ENCODE data around the gene ABCC6. TPM values are rescaled to one million over a fixed set of nuclear protein-coding genes. Genes with fewer than 3 reads are reported as not detected.

Gene ABCC6
- total and polyA plus RNA-seq, 2 of the 4 experiments (the other 2 are of a cell fraction): 0.36 to 1.3 TPM

GRCh38 chr16:16176328-16176727 is 47.0 kb downstream of the ABCC6 start:
- no peak for DNase-seq
- H3K9ac ChIP-seq (ENCODE audit: low read depth, low read length): no peak overlapping the region
- in situ Hi-C loops (cut with MboI; ENCODE audit: low sequenced_read_pairs): no loop called here
- H3K23ac ChIP-seq (ENCODE audit: low read depth, low read length): no peak overlapping the region
- H3K56ac ChIP-seq (ENCODE audit: extremely low read depth, insufficient read depth, low read length): no peak overlapping the region
- H3K4me1 ChIP-seq (ENCODE audit: control insufficient read depth, insufficient read depth, low read length): no peaks in the 10 kb centered on the region
- H3K9me3 ChIP-seq (ENCODE audit: control insufficient read depth, insufficient read depth, low read length): peaks cover 15% of the 10 kb centered on the region
- peaks cover 12% of the 10 kb centered on the region; the same call in 1 of the 2 replicates for H3K36me3 ChIP-seq (ENCODE audit: control insufficient read depth, insufficient read depth, low read length)
- H2AK9ac ChIP-seq (replicated peaks; ENCODE audit: low read depth, low read length, poor library complexity): no peak overlapping the region
- H3K27ac ChIP-seq (ENCODE audit: insufficient read depth, low read length): no peak overlapping the region
- H3K18ac ChIP-seq (ENCODE audit: low read depth, low read length): no peak overlapping the region
- no peaks in the 10 kb centered on the region for H3K9me1 ChIP-seq (ENCODE audit: insufficient read depth, low read length)
- H3K79me1 ChIP-seq (ENCODE audit: low read depth in 1 of 2, low read length in 2 of 2): no peaks in the 10 kb centered on the region
- no peak overlapping the region for H3K4ac ChIP-seq (ENCODE audit: low read depth, low read length)
- H4K91ac ChIP-seq (ENCODE audit: insufficient read depth, low read depth, low read length): no peak overlapping the region
- intact Hi-C loops (cut with micrococcal nuclease): no loop called here
- no peak overlapping the region for H2BK15ac ChIP-seq (ENCODE audit: low read depth, low read length)
- no peak for TF ChIP-seq MAZ (IDR thresholded peaks at IDR 0.05; ENCODE audit: borderline replicate concordance, low read depth, low read length)
- TF ChIP-seq ELK1 (IDR thresholded peaks at IDR 0.05; ENCODE audit: borderline replicate concordance, low read depth, low read length): no peak
- TF ChIP-seq RFX5 (IDR thresholded peaks at IDR 0.05; ENCODE audit: low read depth, low read length): no peak
- TF ChIP-seq CTCF (conservative IDR thresholded peaks at IDR 0.05; ENCODE audit: low read depth, low read length): no peak
- TF ChIP-seq MAFK (IDR thresholded peaks at IDR 0.05; ENCODE audit: low read depth, low read length): no peak
- no peak for TF ChIP-seq POLR2A (IDR thresholded peaks at IDR 0.05; ENCODE audit: low read depth, low read length)
- TF ChIP-seq MXI1 (IDR thresholded peaks at IDR 0.05; ENCODE audit: borderline replicate concordance, low read depth, low read length): no peak
- no peak for TF ChIP-seq BHLHE40 (IDR thresholded peaks at IDR 0.05; ENCODE audit: low read depth, low read length)
- no peak for TF ChIP-seq SMC3 (IDR thresholded peaks at IDR 0.05; ENCODE audit: low read depth, low read length)
- TF ChIP-seq RAD21 (IDR thresholded peaks at IDR 0.05; ENCODE audit: low read length): no peak
- TF ChIP-seq NFE2L2 (IDR thresholded peaks at IDR 0.05; ENCODE audit: low read depth, low read length): no peak
- TF ChIP-seq CEBPB (IDR thresholded peaks at IDR 0.05; ENCODE audit: low read depth, low read length): no peak
- no peak for TF ChIP-seq USF2 (IDR thresholded peaks at IDR 0.05; ENCODE audit: low read depth, low read length)
- no peak overlapping the region for H2BK5ac ChIP-seq (ENCODE audit: low read depth, low read length, poor library complexity, severe bottlenecking)
- POLR2A ChIA-PET (ENCODE audit: unreplicated experiment): interaction anchor here (0.6 kb wide), 1 partner anchor 14 kb away, joined by 3 read pairs; no protein-coding TSS in a partner anchor
- no peak overlapping the region for H2AK5ac ChIP-seq (ENCODE audit: low read depth, low read length)
- H3K14ac ChIP-seq (replicated peaks; ENCODE audit: low read depth, low read length): no peak overlapping the region
- dilution Hi-C loops (cut with HindIII; ENCODE audit: low sequenced_read_pairs, unreplicated experiment): no loop called here
- no peak overlapping the region for H3K4me3 ChIP-seq (ENCODE audit: insufficient read depth, low read depth, low read length)
- no peaks in the 10 kb centered on the region; the same call in 1 of the 2 replicates for H3K27me3 ChIP-seq (ENCODE audit: control insufficient read depth, insufficient read depth, low read length)
- H4K20me1 ChIP-seq (ENCODE audit: insufficient read depth, low read length): no peaks in the 10 kb centered on the region
- no peak overlapping the region for H3K4me2 ChIP-seq (ENCODE audit: low read depth, low read length)
- no peak overlapping the region for H4K8ac ChIP-seq (ENCODE audit: low read depth in 2 of 2, low read length in 2 of 2)
- BruUV-seq (replicated peaks): no TSS peak
- no peak for ATAC-seq (ENCODE audit: low read depth)
- CTCF ChIA-PET: no interaction called here
- H2BK20ac ChIP-seq (ENCODE audit: low read depth, low read length): no peak overlapping the region
- no peak overlapping the region for H2BK120ac ChIP-seq (ENCODE audit: low read depth, low read length)
- no peak overlapping the region for H2AFZ ChIP-seq (replicated peaks; ENCODE audit: low read length, poor library complexity)
- H4K5ac ChIP-seq (ENCODE audit: low read depth, low read length): no peak overlapping the region

Data from IMR-90 (cell line).